ENCODE measurements around the gene AADAC.
"Not testable (repeated sequence)": the region's sequence is repeated elsewhere in the genome, so short reads cannot be mapped to it uniquely, and the experiment has no call there.

AADAC gene

GRCh38 chr3:151816091-151816604, 2.2 kb downstream of the AADAC start:
- TF ChIP-seq POLR2A (IDR thresholded peaks at IDR 0.05; ENCODE audit: low read length): no peak
- TF ChIP-seq GATA1 (IDR thresholded peaks at IDR 0.05; ENCODE audit: low read depth, low read length): no peak
- DNase-seq: no peak

GRCh38 chr3:151817473-151817872, 3.6 kb downstream of the AADAC start:
- no peak for DNase-seq
- TF ChIP-seq GATA1 (IDR thresholded peaks at IDR 0.05; ENCODE audit: low read depth, low read length) (no peak), POLR2A (IDR thresholded peaks at IDR 0.05; ENCODE audit: low read length) (no peak)

GRCh38 chr3:151818361-151818760, 4.4 kb downstream of the AADAC start:
- no peak for DNase-seq
- TF ChIP-seq GATA1 (IDR thresholded peaks at IDR 0.05; ENCODE audit: low read depth, low read length) (no peak), POLR2A (IDR thresholded peaks at IDR 0.05; ENCODE audit: low read length) (no peak)

DNA sequence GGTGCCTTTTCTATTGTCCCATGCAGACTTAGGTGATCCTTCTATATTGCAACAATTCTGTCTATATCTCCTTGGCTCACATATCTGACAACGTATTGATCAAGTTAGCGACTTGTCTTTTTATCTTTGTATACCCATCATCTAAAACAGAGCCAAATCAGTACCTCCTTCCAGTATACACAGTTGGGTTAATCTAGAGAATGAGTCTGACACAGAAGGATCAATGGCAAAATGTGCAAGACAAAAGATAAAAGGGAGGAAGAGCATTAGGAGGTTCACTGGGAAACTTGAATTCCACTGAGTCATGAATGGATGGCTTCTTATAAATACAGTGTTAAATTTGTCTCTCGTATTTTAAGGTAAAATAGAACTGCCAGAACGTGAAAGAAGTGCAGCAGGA, 6.0 kb downstream of the AADAC start:
- TF ChIP-seq GATA1 (IDR thresholded peaks at IDR 0.05; ENCODE audit: low read depth, low read length) (no peak), POLR2A (IDR thresholded peaks at IDR 0.05; ENCODE audit: low read length) (no peak)
- DNase-seq: no peak

- no peak for DNase-seq
- TF ChIP-seq POLR2A (IDR thresholded peaks at IDR 0.05; ENCODE audit: low read length) (no peak), GATA1 (IDR thresholded peaks at IDR 0.05; ENCODE audit: low read depth, low read length) (no peak)
Observed at GRCh38 chr3:151827816-151828215, 13.9 kb downstream of the AADAC start.

DNA sequence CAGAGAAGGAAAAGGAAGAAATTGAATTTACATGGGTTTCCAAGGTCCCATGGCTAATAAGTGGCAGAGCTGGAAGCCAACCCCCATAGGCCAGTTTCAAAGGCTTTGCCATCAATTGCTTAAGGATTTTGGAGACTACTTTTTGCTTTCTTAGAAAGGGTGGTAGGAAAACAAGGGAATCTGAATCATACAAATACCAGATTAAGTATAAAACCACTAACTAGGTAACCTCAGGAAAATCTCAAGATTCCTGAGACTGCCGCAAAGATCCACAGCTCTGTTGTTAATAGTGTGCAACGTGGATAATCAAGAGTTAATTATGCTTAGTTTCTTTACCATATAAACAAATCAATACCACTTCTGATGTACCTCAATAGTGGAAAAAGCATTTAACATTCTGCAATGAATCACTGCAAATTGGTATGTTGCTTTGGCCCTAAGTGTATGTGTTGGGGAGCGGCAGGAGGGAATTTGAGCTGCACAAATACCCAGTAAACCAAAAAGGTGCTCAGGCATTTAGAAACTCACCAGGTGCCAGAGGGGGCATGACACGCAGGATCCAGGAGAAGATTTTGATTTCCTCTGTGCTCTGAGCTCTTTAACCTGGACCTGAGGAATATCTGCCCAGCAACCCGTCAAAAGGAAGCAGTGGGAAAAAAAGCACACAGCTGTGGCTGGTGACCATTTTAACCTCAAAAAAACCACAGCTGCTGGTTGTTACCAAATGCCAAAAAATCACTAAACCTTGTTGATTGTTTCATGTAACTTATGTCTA, 22.0 kb downstream of the AADAC start:
- no peak for DNase-seq

DNA sequence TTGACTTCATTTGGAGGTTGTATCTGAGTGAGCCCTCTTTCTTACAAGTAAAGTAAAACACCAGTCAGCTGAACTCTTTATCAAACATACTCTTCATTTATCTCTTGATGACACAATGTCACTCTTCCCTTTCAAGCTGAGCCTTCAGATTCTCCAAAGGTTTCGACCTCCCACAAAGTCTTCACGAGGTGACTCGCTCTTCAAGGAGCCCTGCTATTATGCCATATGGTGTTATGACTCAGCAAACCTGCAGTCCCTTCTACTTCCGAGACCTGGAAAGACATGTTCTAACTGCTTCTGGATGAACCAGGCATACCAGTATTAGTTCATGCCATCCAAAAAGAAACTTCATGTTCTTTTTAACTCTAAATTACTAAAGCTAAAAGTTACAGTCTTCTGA, 23.1 kb downstream of the AADAC start:
- peak; percentile 46 to 54 for DNase-seq
- no peak for TF ChIP-seq GATA1 (IDR thresholded peaks at IDR 0.05; ENCODE audit: low read depth, low read length)
- no peak for TF ChIP-seq POLR2A (IDR thresholded peaks at IDR 0.05; ENCODE audit: low read length)

More for the DNA sequence above, 22.0 kb downstream of the AADAC start:
- no peak for TF ChIP-seq GATA1 (IDR thresholded peaks at IDR 0.05; ENCODE audit: low read depth, low read length)
- TF ChIP-seq POLR2A (IDR thresholded peaks at IDR 0.05; ENCODE audit: low read length): no peak

DNA sequence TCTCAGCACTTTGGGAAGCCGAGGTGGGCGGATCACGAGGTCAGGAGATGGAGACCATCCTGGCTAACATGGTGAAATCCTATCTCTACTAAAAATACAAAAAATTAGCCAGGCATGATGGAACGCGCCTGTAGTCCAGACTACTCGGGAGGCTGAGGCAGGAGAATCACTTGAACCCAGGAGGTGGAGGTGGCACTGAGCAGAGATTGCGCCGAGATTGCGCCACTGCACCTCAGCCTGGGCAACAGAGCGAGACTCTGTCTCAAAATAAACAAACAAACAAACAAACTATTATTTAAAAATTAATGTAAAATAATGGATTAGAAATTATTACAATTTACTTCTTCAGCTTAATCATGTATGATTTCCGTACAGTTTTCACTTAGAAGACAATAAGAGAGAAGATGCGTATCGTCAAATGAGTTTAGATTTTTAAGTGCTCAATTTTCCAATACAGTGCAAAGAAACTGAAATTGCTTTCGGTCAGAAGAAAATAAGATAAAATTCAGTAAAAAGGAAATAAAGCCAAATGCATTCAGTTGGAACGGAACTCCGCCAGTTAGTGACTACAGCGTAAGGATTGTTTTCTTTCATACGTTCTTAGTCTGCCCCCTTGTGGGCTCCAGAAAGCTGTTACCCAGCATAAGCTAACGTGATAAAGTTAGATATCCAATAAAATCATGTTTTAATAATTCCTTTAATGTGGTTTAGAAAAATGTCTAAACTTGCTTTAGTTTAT, 24.8 kb downstream of the AADAC start:
- TF ChIP-seq POLR2A (IDR thresholded peaks at IDR 0.05; ENCODE audit: low read length) (no peak), GATA1 (IDR thresholded peaks at IDR 0.05; ENCODE audit: low read depth, low read length) (no peak)
- peak; percentile 78 to 85 for DNase-seq

GRCh38 chr3:151839313-151839631, 25.4 kb downstream of the AADAC start:
- no peak for TF ChIP-seq GATA1 (IDR thresholded peaks at IDR 0.05; ENCODE audit: low read depth, low read length)
- no peak for TF ChIP-seq POLR2A (IDR thresholded peaks at IDR 0.05; ENCODE audit: low read length)
- no peak for DNase-seq

DNA sequence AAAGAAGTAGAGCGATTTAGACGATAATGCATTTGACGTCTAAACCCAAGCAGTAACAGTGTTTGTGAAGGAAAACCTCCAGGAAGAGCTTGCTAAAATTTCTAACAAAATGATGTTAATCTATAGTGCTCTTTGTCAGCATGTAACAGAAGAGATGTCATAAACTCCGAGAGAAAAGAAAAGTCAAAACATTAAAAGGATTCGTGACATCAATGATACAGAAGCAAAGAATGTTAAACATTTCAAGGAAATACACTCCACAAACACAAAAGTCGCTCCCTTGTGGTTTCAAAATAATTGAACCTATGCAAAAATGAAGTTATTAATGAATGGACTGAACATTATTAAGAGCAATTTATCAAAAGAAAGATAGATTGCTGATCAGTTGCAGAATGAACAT, 27.9 kb downstream of the AADAC start:
- TF ChIP-seq POLR2A (IDR thresholded peaks at IDR 0.05; ENCODE audit: low read length) (no peak), GATA1 (IDR thresholded peaks at IDR 0.05; ENCODE audit: low read depth, low read length) (no peak)
- no peak for DNase-seq

GRCh38 chr3:151843275-151843674, 29.4 kb downstream of the AADAC start:
- TF ChIP-seq POLR2A (IDR thresholded peaks at IDR 0.05; ENCODE audit: low read length) (no peak), GATA1 (IDR thresholded peaks at IDR 0.05; ENCODE audit: low read depth, low read length) (no peak)
- DNase-seq: no peak

DNA sequence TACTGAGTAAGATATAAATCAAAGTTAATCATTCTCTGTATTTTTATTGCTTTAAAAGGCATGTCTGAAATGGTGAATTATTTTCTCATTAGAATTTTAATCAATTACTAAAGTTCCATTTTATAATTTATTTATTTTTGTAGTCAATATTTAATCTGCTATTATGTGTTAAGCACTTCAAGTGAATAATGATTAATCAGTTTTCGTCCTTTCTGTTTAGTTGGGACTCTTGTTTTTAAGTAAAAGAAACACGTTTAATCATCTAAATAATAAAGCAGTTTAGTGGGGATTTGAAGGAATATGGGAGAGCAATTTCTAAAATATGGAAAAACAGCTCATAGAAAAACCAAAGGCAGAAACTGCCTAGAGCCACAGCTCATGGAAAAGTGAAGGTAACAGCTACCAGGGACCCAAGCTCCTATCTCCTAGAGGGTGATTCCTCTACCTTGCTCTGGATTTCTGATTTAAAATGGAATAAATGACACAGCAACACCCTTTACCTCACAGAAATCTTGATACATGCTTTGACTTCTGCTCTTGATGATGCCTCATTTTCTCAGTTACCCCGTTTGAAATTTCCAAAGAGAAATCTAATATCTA, 31.5 kb downstream of the AADAC start:
- TF ChIP-seq POLR2A (IDR thresholded peaks at IDR 0.05; ENCODE audit: low read length) (no peak), GATA1 (IDR thresholded peaks at IDR 0.05; ENCODE audit: low read depth, low read length) (no peak)
- no peak for DNase-seq

DNA sequence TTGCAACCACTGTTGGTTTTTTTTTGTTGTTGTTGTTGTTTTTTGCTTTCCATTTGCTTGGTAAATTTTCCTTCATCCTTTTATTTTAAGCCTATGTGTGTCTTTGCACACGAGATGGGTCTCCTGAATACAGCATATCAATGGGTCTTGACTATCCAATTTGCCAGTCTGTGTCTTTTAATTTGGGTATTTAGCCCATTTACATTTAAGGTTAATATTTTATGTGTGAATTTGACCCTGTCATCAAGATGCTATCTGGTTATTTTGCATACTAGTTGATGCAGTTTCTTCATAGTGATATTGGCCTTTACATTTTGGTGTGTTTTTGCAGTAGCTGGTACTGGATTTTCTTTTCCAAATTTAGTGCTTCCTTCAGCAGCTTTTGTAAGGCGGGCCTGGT, 36.1 kb downstream of the AADAC start:
- DNase-seq: not testable (repeated sequence)

- DNase-seq: peak; percentile 90 to 96
- no peak for TF ChIP-seq GATA1 (IDR thresholded peaks at IDR 0.05; ENCODE audit: low read depth, low read length)
- no peak for TF ChIP-seq POLR2A (IDR thresholded peaks at IDR 0.05; ENCODE audit: low read length)
Observed at GRCh38 chr3:151852074-151852811, 38.3 kb downstream of the AADAC start.
